ENCODE measurements around the gene GRID1.

DNA sequence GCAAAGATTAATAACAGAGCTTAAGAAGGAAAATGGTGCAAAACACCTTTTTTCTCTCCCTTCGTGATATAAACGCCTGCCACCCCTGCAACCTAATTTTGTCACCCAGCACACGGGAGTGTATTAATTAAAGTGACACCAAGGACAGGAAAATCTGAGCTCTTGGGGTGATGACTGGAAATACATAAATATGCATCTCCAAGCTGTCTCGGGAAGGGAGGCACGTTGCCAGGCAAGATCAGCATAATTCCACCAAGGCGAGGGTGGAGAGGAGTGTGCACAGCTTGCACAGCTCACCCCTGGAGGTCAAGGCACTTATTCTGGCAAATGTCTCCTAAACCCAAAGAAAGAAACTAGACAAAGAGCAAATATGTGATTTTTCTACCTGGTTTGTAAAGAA lies 700.9 kb downstream of the GRID1 start:
- TF ChIP-seq, protein P1, sequence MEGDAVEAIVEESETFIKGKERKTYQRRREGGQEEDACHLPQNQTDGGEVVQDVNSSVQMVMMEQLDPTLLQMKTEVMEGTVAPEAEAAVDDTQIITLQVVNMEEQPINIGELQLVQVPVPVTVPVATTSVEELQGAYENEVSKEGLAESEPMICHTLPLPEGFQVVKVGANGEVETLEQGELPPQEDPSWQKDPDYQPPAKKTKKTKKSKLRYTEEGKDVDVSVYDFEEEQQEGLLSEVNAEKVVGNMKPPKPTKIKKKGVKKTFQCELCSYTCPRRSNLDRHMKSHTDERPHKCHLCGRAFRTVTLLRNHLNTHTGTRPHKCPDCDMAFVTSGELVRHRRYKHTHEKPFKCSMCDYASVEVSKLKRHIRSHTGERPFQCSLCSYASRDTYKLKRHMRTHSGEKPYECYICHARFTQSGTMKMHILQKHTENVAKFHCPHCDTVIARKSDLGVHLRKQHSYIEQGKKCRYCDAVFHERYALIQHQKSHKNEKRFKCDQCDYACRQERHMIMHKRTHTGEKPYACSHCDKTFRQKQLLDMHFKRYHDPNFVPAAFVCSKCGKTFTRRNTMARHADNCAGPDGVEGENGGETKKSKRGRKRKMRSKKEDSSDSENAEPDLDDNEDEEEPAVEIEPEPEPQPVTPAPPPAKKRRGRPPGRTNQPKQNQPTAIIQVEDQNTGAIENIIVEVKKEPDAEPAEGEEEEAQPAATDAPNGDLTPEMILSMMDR (IDR thresholded peaks at IDR 0.05) = no peak
- TF ChIP-seq POLR2A (IDR thresholded peaks at IDR 0.05) = no peak

All from thyroid gland (tissue), 4 donors.